ENCODE measurements around the gene NTN4. TPM values are rescaled to one million over a fixed set of nuclear protein-coding genes. Genes with fewer than 3 reads are reported as not detected.

The NTN4 gene
- polyA plus RNA-seq, 6 donors from 2014 or later, result not detected

DNA sequence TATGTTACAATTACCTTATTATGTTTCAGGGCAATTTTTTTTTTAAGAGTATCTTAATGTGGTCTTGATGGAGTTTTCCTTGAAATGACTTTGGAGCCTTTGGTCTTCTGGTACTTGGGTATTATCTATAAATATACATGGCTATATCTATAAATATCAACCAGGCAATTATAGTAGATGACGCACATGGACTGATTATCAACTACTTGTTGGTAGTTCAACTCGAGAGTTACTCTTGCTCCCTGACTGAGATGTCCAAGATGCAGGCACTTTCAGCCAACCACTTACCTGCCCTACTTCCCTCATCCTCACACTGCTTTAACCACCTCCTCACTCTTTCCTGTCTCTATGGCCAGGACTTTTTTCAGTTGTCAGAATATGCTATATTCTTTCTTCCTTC lies 85.4 kb downstream of the NTN4 start:
- H3K9me3 Mint-ChIP-seq, result no peaks in the 10 kb centered on the region
- peaks cover 0 to 4% (median 4%) of the 10 kb centered on the region in 3 donors for H3K4me1 Mint-ChIP-seq
- no peak overlapping the region for H3K4me3 Mint-ChIP-seq
- no peak for DNase-seq
- no peak for ATAC-seq (ENCODE audit: low read depth in 2 of 2)
- no peak overlapping the region for H3K27ac Mint-ChIP-seq
- peaks cover 26 to 35% (median 27%) of the 10 kb centered on the region in 3 donors for H3K27me3 Mint-ChIP-seq
- H3K36me3 Mint-ChIP-seq, result peaks cover 0 to 5% of the 10 kb centered on the region in 2 donors

DNA sequence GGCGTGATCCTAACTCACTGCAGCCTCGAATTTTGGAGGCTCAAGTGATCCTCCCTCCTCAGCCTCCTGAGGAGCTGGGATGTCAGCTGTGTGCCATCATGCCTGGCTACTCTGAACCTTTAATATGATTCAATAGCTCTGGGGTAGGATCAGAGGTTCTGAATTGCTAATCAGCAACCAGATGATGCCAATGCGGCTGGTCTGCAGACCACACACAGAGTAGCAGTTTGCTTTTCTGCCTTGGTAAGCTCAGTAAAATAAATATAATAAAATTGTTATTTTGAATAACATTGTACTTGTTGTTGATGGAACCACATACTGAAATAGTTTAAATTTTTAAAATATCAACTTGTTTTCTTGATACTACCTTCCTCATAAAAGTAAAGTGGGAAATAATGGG lies 86.6 kb downstream of the NTN4 start:
- DNase-seq (no peak), ATAC-seq (ENCODE audit: low read depth in 2 of 2) (no peak)
- H3K9me3 Mint-ChIP-seq, result no peaks in the 10 kb centered on the region
- peaks cover 28 to 35% (median 33%) of the 10 kb centered on the region in 3 donors for H3K27me3 Mint-ChIP-seq
- H3K27ac Mint-ChIP-seq, result no peak overlapping the region
- H3K36me3 Mint-ChIP-seq, result peaks cover 0 to 5% of the 10 kb centered on the region in 2 donors
- no peak overlapping the region for H3K4me3 Mint-ChIP-seq
- peaks cover 0 to 4% (median 4%) of the 10 kb centered on the region in 3 donors for H3K4me1 Mint-ChIP-seq

DNA sequence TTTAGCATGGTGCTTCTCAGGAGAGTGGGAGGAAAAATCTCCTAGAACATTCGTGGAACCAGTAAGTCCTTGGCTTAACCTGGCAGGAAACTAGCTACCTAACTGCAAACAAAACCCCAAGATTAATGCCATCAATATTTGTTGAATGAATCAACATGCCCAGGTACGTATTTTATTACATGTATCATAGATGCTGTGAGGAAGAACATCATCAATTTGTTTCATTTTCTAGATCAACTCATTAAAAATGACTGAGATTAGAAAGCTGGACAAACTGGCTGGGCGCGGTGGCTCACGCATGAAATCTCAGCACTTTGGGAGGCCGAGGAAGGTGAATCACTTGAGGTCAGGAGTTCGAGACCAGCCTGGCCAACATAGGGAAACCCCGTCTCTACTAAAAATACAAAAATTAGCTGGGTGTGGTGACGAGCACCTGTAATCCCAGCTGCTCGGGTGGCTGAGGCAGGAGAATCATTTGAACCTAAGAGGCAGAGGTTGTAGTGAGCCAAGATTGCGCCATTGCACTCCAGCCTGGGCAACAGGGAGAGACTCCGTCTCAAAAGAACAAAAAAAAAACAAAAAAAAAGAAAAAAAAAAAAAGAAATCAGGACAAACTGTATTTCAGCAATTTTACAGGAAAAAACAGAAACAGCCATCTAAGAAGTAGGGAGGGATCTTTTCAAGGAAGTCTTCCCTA lies 88.7 kb downstream of the NTN4 start:
- Mint-ChIP-seq H3K9me3 (no peaks in the 10 kb centered on the region), H3K36me3 (peaks cover 0 to 5% of the 10 kb centered on the region in 2 donors), H3K4me1 (peaks cover 0 to 4% (median 4%) of the 10 kb centered on the region in 3 donors), H3K27me3 (peaks cover 21 to 32% (median 25%) of the 10 kb centered on the region in 3 donors), H3K4me3 (no peak overlapping the region), H3K27ac (no peak overlapping the region)
- no peak for ATAC-seq (ENCODE audit: low read depth in 2 of 2)
- no peak for DNase-seq

DNA sequence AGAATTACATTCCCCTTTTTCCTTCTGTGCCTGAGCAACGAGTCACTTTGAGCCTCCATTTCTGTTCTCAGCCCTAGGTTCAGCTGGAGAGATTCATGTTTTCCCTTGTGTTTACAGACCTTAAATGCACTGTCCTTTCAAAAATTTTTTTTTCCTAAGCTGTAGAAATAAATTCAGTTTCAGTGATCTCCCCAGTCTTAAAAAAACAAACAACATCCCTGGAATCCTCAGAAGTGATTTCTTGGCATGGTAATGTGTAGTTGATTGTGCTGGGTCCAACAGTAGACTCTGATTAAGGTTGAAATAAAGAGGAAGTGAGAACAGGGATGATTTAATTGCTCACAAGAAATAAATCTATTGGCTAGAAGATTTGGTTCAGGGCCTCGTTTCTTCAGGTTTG lies 89.3 kb downstream of the NTN4 start:
- H3K36me3 Mint-ChIP-seq, result peaks cover 0 to 5% of the 10 kb centered on the region in 2 donors
- peaks cover 0 to 4% (median 4%) of the 10 kb centered on the region in 3 donors for H3K4me1 Mint-ChIP-seq
- H3K27ac Mint-ChIP-seq, result peak overlapping the region in 1 of 6 donors; percentile 0
- no peak for DNase-seq
- H3K4me3 Mint-ChIP-seq, result no peak overlapping the region
- ATAC-seq (ENCODE audit: low read depth in 2 of 2), result no peak
- H3K27me3 Mint-ChIP-seq, result peaks cover 21 to 31% (median 24%) of the 10 kb centered on the region in 3 donors
- no peaks in the 10 kb centered on the region for H3K9me3 Mint-ChIP-seq

DNA sequence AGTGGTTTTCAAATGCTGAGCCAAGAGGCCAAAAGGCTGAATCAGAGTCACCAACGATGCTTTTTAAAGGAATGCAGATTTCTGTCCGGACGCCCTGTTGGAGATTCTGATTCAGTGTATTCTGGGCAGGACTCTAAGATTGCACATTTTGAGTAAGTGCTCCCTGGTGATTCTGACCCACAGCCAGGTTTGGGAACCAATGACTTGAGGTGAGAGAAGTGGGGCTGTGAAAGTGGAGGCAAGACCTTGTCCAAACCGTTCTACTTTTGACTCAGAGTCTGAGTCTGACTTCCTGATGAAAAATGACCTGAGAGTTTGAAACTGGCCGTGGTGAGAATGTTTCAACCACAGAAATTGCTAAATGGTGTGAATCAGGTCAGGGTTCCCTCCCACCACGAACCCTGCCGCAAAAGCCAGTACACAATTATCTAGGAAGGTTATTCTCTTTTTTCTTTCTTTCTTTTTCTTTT lies 90.2 kb downstream of the NTN4 start:
- Mint-ChIP-seq H3K9me3 (no peaks in the 10 kb centered on the region), H3K27ac (no peak overlapping the region), H3K4me1 (peaks cover 0 to 4% (median 4%) of the 10 kb centered on the region in 3 donors), H3K36me3 (peaks cover 0 to 5% of the 10 kb centered on the region in 2 donors), H3K27me3 (peaks cover 25 to 29% (median 26%) of the 10 kb centered on the region in 3 donors), H3K4me3 (no peak overlapping the region)
- no peak for DNase-seq
- no peak for ATAC-seq (ENCODE audit: low read depth in 2 of 2)

DNA sequence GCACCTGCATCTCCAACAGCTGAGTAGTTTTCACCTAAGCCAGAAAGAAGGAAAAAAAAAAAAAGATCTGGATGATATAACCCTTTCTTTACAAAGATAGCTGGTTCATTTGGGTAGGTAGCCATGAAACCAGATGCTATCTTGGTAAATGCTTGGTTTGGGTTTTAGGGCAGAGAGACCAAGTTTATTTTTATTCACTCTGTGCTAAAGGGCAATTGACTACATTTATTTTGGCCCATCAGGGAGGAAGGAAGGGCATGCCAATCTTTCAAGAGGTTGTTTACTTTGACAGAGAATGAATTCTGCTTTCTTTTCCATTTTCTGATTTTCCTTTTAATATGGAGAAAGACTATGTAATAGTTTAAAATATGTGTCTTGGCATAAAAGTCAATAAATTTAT lies 91.0 kb downstream of the NTN4 start:
- Mint-ChIP-seq H3K4me3 (no peak overlapping the region), H3K4me1 (peaks cover 0 to 4% (median 4%) of the 10 kb centered on the region in 3 donors), H3K9me3 (no peaks in the 10 kb centered on the region), H3K27ac (no peak overlapping the region), H3K27me3 (peaks cover 20 to 26% (median 20%) of the 10 kb centered on the region in 3 donors), H3K36me3 (peaks cover 0 to 5% of the 10 kb centered on the region in 2 donors)
- ATAC-seq (ENCODE audit: low read depth in 2 of 2), result no peak
- DNase-seq, result no peak

DNA sequence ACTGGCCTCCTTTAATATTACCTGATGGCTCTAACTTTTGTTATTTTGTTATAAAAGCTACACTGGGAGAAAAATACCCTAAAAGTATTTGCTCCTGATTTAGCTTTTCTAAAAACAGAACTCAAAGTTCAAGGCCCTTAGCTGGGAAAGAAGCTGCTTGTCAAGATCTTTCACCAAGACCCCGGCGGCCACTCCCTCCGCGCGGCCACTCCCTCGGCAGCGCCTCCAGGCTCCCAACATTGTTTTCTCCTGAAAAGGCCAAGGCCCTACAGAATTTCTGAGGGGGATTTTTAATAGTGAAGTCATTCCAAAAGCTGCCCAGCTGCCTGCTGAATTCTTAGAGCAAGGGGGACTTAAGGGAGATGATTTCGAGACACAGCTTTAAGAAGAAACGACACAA lies 96.4 kb downstream of the NTN4 start:
- Mint-ChIP-seq H3K27me3 (peaks cover 16 to 19% (median 17%) of the 10 kb centered on the region in 3 donors), H3K36me3 (no peaks in the 10 kb centered on the region), H3K4me1 (no peaks in the 10 kb centered on the region)

DNA sequence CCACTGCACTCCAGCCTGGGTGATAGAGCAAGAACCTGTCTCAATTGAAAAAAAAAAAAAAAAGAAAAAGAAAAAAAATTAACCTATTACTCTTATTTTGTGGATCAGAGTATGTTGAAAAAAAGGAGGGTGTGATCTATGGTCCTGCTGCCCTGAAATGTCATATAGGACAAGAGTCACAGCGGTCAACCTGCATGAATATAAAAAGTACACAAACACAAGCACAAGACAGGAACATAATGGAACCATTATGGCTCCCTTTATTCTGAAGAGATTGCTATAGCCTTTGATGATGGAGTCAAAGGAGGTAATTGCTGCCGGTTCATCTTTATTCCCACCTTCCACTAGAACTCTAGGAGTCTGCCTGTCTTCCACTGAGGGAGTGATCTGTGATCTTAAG lies 96.9 kb downstream of the NTN4 start:
- Mint-ChIP-seq H3K36me3 (no peaks in the 10 kb centered on the region), H3K27ac (no peak overlapping the region), H3K27me3 (peaks cover 15 to 17% (median 17%) of the 10 kb centered on the region in 3 donors), H3K9me3 (no peaks in the 10 kb centered on the region), H3K4me1 (no peaks in the 10 kb centered on the region), H3K4me3 (no peak overlapping the region)
- ATAC-seq (ENCODE audit: low read depth in 2 of 2) (no peak), DNase-seq (no peak)

More for the DNA sequence above, 96.4 kb downstream of the NTN4 start:
- DNase-seq (no peak), ATAC-seq (ENCODE audit: low read depth in 2 of 2) (no peak)
- H3K27ac Mint-ChIP-seq, result no peak overlapping the region
- no peak overlapping the region for H3K4me3 Mint-ChIP-seq
- H3K9me3 Mint-ChIP-seq, result no peaks in the 10 kb centered on the region

DNA sequence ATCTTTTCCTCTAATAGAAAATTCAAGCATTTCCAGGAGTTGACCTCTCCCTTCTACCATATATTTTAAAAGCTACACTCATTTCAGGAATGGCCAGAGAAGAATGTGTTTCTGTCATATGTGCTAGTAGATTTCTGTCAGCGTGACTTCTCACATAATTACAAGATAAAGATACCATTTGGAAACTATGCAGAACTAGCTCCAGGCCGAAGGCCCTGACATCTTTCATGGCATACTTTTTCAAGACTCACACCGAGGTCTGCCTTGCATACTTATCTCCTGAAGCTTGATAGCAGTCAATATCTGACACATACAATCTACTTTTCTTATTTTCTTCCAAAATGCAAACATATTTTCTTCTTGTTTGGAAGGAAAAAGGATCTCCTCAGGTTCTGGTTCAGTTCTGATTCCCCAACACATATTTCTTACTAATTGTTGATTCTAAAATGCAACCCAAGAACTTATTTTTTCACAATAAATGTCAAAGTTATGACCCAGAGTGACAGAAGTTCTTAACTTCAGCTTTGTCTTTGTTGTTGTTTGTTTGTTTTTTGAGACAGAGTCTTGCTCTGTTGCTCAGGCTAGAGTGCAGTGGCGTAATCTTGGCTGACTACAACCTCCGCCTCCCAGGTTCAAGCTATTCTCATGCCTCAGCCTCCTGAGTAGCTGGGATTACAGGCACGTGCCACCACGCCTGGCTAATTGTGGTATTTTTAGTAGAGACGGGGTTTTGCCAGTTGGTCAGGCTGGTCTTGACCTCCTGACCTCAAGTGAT lies 99.5 kb downstream of the NTN4 start:
- H3K27ac Mint-ChIP-seq, result peak overlapping the region in 1 of 6 donors; percentile 12
- H3K4me3 Mint-ChIP-seq, result no peak overlapping the region
- DNase-seq (no peak), ATAC-seq (ENCODE audit: low read depth in 2 of 2) (no peak)
- no peaks in the 10 kb centered on the region for H3K4me1 Mint-ChIP-seq
- peaks cover 10 to 19% (median 17%) of the 10 kb centered on the region in 3 donors for H3K27me3 Mint-ChIP-seq
- H3K36me3 Mint-ChIP-seq, result no peaks in the 10 kb centered on the region
- H3K9me3 Mint-ChIP-seq, result no peaks in the 10 kb centered on the region

DNA sequence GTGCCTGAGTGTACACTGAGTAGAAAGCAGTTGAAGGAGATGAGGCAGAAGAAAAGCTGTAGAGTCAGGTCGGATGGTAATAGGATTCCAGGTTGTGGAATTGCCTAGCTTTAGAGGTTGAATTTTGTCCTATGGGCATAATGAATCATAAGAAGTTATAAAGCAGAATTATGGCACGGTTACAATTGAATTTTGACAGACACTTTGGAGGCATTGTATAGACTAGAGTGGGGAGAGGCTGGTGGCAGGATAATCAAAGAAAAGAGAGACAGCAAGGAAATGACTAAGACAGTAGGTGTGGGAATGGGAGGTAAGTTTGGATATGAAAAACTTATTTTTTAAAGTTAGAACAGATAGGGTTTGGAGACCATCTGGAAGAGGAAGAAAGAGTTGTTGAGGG lies 102.6 kb downstream of the NTN4 start:
- H3K27ac Mint-ChIP-seq, result no peak overlapping the region
- no peaks in the 10 kb centered on the region for H3K9me3 Mint-ChIP-seq
- no peak overlapping the region for H3K4me3 Mint-ChIP-seq
- H3K36me3 Mint-ChIP-seq, result no peaks in the 10 kb centered on the region
- no peaks in the 10 kb centered on the region for H3K4me1 Mint-ChIP-seq
- DNase-seq (no peak), ATAC-seq (ENCODE audit: low read depth in 2 of 2) (no peak)
- peaks cover 9 to 21% (median 11%) of the 10 kb centered on the region in 3 donors for H3K27me3 Mint-ChIP-seq

DNA sequence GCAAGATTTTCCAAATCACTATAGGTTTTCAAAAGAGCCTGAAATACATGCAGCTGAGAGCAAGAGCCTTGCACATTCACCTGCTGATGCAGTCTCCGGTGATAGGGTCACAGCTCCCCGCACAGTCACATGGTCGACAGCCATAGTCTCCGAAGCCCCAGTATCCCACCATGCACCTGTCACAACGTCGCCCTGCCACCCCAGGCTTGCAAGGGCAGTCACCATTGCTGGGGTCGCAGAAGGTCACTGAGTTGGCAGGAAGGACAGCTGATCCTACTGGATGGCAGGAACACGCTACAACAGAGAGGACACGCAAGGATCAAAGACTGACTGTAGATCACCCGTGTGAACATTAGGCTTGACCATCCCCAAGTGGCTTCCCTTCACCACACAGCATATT lies 107.1 kb downstream of the NTN4 start:
- DNase-seq, result no peak
- peaks cover 8 to 17% (median 13%) of the 10 kb centered on the region in 3 donors for H3K27me3 Mint-ChIP-seq
- H3K27ac Mint-ChIP-seq, result no peak overlapping the region
- H3K4me1 Mint-ChIP-seq, result no peaks in the 10 kb centered on the region
- ATAC-seq (ENCODE audit: low read depth in 2 of 2), result no peak
- H3K9me3 Mint-ChIP-seq, result peaks cover 0 to 7% (median 0%) of the 10 kb centered on the region in 7 donors
- H3K36me3 Mint-ChIP-seq, result no peaks in the 10 kb centered on the region
- no peak overlapping the region for H3K4me3 Mint-ChIP-seq

DNA sequence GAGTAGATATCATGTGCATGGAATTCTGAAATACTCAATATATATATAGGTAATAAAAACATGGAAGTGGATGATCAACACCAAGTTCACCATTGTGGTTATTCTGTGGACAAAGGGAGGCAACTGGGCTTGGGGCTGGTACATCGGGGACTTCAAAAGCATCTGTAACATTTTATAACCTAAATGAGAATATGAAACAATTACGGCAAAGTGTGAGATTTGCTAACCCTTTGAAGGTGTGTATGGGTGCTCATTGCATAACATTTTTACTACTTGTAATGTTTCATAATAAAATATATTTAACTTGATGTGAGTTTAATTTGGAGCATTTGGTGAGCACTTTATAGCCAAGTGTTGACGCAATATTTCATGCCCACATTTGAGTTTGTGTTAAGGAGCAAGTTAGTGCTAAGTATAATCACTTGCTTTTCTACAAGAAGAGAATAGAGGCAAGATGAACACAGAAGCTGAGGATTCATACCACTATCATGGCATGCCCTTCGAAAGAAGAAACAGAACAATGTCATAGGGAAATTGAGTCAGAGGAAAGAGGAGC lies 109.3 kb downstream of the NTN4 start:
- H3K4me3 Mint-ChIP-seq, result no peak overlapping the region
- no peak overlapping the region for H3K27ac Mint-ChIP-seq
- no peaks in the 10 kb centered on the region for H3K36me3 Mint-ChIP-seq
- DNase-seq (no peak), ATAC-seq (ENCODE audit: low read depth in 2 of 2) (no peak)
- H3K27me3 Mint-ChIP-seq, result peaks cover 11 to 14% (median 12%) of the 10 kb centered on the region in 3 donors
- H3K4me1 Mint-ChIP-seq, result no peaks in the 10 kb centered on the region
- peaks cover 0 to 7% (median 3%) of the 10 kb centered on the region in 7 donors for H3K9me3 Mint-ChIP-seq

DNA sequence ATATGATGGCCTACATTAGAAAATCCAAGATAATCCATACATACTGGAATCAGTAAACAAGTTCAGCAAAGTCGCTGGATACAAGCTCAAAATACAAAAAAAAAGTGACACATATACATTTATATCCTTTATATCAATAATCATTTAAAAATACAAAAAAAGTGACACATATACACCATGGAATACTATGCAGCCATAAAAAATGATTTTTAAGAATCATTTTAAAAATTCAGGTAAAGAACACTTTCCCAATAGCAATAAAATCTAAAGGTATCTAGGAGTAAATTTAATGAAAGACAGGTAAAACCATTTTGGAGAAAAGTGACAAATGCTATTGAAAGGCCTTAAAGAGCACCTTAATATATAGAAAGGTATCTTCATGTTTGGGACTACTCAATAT lies 111.9 kb downstream of the NTN4 start:
- ATAC-seq (ENCODE audit: low read depth in 2 of 2) (no peak), DNase-seq (no peak)
- Mint-ChIP-seq H3K4me1 (no peaks in the 10 kb centered on the region), H3K9me3 (peaks cover 0 to 7% (median 3%) of the 10 kb centered on the region in 7 donors), H3K36me3 (no peaks in the 10 kb centered on the region), H3K4me3 (no peak overlapping the region), H3K27me3 (peaks cover 3 to 20% (median 14%) of the 10 kb centered on the region in 3 donors), H3K27ac (no peak overlapping the region)
